UCSD-AML1 (cell line): Measurements from ENCODE around the gene CYLD.
A peak's percentile ranks its signal among the peaks of the same experiment; 100 is the strongest.

Experiments used
- DNase-seq: peaks from one replicate; lab custom pipeline; 2025; ENCODE audit not compliant: unreplicated experiment; lab: John Stamatoyannopoulos, UW

Gene CYLD

DNA sequence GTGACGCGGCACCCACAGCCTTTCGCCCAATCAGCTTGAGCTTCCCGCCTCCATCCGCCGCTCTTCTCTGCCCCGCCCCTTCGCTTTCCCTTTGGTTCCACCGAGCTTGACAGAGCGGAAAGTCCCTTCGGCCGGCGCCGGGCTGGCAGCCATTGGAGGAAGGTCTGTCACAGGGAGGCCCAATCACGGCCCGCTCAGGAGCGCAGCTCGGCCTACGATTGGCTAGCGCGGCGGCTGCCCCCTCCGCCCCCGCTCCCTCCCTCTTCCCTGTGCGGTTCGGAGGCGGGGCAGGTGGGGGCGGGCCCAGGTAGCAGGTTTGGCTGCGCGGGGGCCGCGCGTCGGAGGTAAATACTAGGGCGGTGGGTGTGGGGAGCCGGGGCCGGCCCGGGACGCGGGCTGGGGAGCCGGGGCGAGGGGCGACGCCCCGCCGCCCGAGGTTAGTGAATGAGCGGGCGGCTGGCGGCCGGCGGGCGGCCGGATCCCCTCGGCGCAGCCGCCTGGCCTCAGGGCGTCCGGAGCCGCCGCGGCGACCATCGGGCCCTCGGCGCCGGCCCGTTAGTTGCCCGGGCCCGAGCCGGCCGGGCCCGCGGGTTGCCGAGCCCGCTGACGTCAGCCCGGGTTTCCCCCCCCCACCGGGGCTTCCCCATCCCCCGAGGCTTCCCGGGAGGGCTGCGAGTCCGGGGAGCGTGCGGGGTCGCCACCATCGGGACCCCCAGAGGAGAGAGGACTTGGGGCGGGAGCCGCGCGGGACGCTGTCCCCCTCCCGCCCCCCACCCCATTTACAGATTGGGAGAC lies at the start of gene CYLD:
Gene CYLD (plus strand): TSS at position 306 of the 795 bp plus-strand sequence. CDS start 7,613 bp downstream, outside the sequence.
- DNase-seq: peak; percentile 100

- no peak for DNase-seq
Observed at GRCh38 chr16:50692644-50692998, 49.3 kb upstream of the CYLD start.

GRCh38 chr16:50692999-50693781 lies 48.7 kb upstream of the CYLD start, which contains the start of gene NOD2:
NOD2 (plus strand) TSS chr16:50693606; CDS start chr16:50699496, 5,890 bp downstream.
- DNase-seq: no peak

GRCh38 chr16:50694206-50694605 lies 47.7 kb upstream of the CYLD start:
- no peak for DNase-seq

- DNase-seq: no peak
Observed at GRCh38 chr16:50695017-50696000, 46.6 kb upstream of the CYLD start.

- DNase-seq: no peak
Observed at GRCh38 chr16:50696126-50696525, 45.8 kb upstream of the CYLD start.

DNA sequence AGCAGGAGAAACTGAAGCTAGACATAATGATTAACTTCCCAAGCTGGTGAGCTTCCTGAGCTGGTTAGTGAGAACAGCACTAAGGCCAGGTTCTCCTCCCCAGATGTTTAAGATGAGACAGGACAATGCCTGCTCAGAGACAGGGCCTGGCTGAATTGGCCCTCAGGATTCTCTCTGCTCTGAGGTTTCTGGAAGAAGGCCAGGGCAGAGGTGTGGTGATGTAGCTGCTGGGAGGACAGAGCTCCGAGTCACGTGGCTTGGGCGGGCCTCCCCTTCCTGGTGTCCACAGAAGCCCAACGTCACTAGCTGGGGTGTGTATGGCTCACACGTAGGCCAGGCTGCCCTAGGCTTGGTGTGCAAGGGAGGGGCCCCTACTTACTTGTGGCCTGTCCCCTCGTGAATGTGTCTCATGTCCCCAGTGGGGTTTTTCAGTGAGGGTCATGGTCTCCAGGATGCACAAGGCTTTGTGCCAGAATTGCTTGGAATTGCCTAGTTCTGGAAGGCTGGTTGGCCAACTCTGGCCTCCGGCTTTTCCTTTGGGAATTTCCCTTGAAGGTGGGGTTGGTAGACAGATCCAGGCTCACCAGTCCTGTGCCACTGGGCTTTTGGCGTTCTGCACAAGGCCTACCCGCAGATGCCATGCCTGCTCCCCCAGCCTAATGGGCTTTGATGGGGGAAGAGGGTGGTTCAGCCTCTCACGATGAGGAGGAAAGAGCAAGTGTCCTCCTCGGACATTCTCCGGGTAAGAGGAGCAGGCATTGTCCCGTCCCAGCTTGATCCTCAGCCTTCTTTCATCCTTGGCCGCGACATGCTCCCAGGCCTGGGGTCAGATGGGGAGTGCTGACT lies 45.1 kb upstream of the CYLD start:
- no peak for DNase-seq

DNA sequence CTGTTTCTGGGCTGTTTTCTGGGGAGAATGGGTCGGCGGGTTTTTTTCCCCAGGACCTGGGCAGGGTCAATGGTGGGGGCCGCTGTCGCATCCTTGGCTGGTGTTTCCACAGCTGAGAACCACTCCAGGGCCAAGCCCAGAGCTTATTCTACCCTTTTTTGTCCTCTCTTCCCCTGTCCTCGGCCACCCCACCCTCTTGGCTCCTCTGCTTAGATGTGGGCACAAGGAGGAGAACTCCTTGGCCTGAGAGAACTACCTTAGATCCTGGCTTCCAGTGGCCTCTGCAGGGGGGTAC lies 44.5 kb upstream of the CYLD start:
- no peak for DNase-seq

GRCh38 chr16:50697881-50698767 lies 43.8 kb upstream of the CYLD start:
- DNase-seq: no peak

DNA sequence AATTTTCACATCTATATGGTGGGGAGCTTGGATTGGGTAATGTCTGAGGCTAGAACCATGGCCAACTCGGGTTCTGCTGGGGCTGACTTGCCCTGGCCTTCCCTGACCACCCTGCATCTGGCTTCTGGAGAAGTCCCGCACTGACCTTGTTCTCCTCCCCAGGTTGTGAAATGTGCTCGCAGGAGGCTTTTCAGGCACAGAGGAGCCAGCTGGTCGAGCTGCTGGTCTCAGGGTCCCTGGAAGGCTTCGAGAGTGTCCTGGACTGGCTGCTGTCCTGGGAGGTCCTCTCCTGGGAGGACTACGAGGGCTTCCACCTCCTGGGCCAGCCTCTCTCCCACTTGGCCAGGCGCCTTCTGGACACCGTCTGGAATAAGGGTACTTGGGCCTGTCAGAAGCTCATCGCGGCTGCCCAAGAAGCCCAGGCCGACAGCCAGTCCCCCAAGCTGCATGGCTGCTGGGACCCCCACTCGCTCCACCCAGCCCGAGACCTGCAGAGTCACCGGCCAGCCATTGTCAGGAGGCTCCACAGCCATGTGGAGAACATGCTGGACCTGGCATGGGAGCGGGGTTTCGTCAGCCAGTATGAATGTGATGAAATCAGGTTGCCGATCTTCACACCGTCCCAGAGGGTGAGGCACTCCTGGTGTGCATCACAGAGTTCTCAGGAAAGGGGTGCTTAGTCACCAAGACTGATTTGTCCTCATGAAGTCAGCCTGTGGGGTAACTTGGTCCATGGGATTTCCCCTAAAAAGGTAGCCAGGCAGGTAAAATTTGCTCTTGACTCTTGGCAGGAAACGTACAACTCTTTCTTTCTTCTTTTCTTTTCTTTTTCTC lies 42.3 kb upstream of the CYLD start:
- no peak for DNase-seq

GRCh38 chr16:50702725-50703124 lies 39.2 kb upstream of the CYLD start:
- no peak for DNase-seq

DNA sequence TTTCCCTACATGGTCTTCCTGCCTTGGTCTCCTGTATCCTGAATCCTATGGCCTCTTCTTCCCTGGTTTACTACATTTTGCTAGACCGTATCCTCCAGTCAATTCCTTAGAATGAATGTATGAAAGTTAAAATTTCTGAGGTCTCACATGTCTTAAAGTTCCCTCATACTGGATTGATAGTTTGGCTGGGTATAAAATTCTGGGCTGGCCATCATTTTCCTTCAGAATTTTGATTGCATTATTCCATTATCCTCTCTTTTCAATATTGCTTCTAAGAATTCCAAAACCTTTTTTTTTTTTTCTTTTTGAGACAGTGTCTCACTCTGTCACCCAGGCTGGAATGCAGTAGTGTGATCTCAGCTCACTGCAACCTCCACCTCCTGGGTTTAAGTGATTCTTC lies 37.6 kb upstream of the CYLD start:
- DNase-seq: no peak

DNA sequence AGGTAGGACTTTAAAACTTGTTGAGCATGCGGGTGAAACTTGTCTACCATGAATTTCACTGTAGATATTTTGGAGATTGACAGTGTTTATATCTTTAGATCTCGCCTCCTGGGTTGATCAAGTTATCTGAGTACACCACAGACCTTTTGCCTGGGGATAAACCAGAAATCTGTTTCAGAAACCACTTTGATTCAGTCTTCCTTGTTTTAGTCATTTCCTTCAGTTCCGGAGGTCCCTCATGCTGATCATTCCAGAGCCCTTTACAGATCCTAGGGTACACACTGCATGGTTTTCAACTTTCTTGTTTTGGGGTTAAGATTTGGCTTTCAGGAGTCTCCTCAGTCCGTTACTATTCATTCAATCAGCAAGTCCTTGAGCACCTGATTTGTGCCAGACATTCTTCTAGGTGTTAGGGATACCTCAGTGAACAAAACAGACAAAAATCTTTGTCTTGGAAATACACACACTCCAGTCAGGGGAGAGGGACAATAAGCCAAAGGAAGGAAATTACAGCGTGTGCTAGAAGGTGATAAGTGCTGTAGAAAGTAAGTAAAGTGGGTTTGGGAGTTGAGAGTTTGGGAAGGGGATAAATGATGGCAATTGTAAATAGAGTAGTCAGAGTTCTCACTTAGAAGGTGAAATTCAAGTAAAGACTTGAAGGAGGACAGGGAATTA lies 36.3 kb upstream of the CYLD start:
- no peak for DNase-seq

DNA sequence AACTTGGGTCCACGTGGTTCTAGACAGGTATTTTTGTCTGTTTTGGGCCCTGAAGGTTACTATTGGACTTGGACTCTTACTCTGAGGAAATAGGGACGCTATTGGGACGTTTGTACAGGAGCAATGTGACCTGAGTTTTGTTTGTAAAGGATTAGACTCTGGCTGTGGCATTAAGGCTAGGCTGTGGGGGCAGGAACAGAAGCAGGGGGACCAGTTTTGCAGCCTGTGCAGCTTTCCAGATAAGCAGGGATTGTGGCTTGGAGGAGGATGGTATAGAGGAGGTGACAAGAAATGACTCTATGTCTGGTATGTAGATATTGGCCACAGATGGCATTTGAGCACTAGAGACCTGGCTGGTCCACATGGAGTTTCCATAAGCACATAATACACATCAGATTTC lies 35.6 kb upstream of the CYLD start:
- no peak for DNase-seq

DNA sequence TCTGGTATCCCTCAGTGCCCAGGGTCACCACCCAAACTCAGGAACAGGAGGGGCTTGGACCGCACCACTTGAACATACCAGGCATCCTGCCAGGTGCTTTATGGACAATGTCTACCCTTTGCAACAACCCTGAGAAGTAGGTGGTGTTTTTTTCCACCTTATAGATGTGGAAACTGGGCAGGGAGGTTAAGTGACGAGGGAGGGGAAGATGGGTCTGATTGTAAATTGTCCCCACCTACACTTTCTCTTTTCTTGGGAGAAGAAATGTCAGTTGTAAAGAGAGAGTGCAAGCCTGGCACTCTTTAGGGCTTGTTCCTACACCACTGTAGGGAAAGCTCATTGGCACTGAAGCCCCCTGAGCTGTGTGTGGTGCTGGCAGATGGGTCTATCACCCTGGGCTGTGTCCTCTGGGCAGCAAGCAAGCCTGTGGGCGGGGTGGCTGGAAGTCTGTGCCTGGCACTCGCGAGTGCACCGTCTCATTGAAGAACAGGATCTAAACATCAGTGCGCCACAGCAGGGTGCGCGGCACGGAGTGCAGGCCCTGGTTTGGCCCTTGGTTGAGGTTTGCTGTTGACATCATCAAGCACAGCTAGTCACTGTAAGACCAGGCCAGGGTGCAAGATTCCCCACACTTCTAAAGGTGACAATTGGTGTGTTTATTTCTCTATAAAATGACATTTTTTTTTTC lies 33.4 kb upstream of the CYLD start:
- no peak for DNase-seq

DNA sequence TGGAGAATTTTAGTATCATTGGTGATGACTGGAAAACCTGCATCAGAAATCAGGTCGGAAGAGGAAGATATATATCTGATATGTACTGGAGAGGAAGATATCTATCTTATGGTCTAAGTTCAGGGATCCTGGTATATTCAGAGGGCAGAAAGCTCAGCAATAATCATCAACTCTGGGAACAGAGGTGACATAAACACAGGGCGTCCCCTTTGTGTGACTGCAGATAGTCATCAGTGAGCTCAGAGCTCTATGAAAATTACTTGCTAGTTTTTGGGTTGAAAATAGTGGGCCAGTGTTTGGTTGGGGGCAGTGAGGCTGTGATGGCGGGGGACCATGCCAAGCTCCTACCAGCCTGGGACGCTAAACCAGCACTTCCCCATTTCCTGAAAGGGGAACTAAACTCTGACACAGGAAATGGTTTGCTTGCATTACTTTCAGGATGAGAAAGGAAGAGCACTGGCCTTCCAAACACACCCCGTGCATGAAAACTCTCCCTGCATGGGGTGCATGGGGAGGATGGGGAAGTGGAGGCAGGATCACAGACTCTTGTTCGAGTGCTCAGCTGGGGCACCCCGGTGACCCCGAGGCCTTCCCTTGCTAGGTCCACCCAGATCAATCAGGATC lies 32.7 kb upstream of the CYLD start:
- peak; percentile 62 for DNase-seq

DNA sequence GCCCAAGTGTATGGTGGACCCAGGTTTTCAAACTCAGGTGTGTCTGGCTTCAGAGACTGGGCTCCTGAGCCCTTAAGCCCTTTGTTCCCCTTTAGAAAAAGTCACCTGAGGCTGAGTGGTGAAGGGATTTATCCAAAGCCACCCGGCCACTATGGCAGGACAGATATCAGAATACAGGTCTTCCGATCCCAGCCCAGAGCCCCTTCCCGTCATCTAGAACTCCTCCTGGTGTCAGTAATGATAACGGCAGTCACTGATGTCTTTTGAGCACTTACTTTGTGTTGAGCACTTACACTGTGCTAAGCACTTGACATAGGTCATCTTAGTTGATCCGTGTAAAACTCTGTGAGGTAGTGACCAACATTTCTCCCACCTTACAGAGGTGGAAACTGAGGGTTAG lies 31.9 kb upstream of the CYLD start:
- no peak for DNase-seq
